ENCODE measurements around the gene CBX5.
"Not testable (repeated sequence)": the region's sequence is repeated elsewhere in the genome, so short reads cannot be mapped to it uniquely, and the experiment has no call there.

Gene CBX5

DNA sequence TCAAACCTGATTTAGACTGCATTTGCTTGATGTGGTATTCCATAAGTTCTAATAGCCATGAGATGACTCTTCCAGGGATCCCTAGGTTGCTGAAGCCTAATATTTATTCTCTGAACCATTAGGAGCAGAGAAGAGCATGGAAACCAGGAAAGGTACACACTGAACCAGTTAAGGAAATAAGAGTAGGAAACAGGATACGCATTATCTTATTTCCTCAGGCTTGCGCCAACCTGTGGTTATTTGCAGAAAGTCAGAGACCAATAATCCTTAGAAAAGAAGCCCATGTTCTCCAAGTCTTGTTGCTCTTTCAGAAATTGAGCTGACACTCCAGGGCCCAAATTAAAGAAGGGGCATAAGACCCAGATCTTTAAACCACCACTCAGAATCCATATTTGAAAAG, 49.4 kb downstream of the CBX5 start:
- Histone ChIP-seq H3K4me2 (ENCODE audit: low read length) (no peak overlapping the region), H3K36me3 (ENCODE audit: control insufficient read depth, insufficient read depth, low read length) (no peaks in the 10 kb centered on the region), H3K27ac (no peak overlapping the region), H3K4me3 (ENCODE audit: low read depth, low read length) (no peak overlapping the region), H2AFZ (no peak overlapping the region), H3K9me3 (ENCODE audit: control insufficient read depth, low read length) (no peaks in the 10 kb centered on the region), H3K27me3 (ENCODE audit: control insufficient read depth, insufficient read depth, low read length) (no peaks in the 10 kb centered on the region), H3K9ac (no peak overlapping the region), H3K79me2 (peaks cover 2% of the 10 kb centered on the region), H3K4me1 (no peaks in the 10 kb centered on the region)
- TF ChIP-seq, protein P1, sequence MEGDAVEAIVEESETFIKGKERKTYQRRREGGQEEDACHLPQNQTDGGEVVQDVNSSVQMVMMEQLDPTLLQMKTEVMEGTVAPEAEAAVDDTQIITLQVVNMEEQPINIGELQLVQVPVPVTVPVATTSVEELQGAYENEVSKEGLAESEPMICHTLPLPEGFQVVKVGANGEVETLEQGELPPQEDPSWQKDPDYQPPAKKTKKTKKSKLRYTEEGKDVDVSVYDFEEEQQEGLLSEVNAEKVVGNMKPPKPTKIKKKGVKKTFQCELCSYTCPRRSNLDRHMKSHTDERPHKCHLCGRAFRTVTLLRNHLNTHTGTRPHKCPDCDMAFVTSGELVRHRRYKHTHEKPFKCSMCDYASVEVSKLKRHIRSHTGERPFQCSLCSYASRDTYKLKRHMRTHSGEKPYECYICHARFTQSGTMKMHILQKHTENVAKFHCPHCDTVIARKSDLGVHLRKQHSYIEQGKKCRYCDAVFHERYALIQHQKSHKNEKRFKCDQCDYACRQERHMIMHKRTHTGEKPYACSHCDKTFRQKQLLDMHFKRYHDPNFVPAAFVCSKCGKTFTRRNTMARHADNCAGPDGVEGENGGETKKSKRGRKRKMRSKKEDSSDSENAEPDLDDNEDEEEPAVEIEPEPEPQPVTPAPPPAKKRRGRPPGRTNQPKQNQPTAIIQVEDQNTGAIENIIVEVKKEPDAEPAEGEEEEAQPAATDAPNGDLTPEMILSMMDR (IDR thresholded peaks at IDR 0.05) = no peak

DNA sequence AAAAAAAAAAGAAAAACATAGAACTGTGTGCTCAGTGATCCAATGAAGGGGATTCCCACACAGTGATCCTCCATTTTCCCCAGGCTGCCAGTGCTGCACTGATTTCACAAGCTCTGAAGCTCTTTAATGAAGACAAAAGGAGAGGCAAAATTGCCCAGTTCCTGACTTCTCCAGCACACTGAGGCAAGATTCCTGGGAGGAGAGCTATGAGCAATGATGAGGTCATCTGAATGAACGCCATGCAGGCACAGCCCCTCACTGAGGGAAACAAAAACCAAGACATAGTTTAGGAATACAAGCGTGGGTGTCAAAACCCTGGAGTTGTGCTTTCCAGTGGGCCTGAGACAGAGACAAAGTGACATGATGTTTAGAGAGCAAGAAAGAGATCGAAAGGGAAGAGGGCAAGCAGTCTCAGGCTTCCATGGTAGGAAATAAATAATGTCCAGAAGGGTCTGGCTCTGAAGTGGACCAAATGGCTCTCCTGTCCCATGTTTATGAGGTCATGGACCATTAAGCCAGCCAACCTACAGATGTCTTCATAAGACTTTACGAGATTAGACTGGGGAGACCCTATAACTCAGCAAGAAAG, 50.2 kb downstream of the CBX5 start:
- H3K4me2 ChIP-seq (ENCODE audit: low read length) = no peak overlapping the region
- no peaks in the 10 kb centered on the region for H3K36me3 ChIP-seq (ENCODE audit: control insufficient read depth, insufficient read depth, low read length)
- H3K27ac ChIP-seq = no peak overlapping the region
- TF ChIP-seq, protein P1 (IDR thresholded peaks at IDR 0.05) = no peak
- no peaks in the 10 kb centered on the region for H3K9me3 ChIP-seq (ENCODE audit: control insufficient read depth, low read length)
- H3K9ac ChIP-seq = no peak overlapping the region
- no peak overlapping the region for H3K4me3 ChIP-seq (ENCODE audit: low read depth, low read length)
- no peaks in the 10 kb centered on the region for H3K27me3 ChIP-seq (ENCODE audit: control insufficient read depth, insufficient read depth, low read length)
- H2AFZ ChIP-seq = no peak overlapping the region
- no peaks in the 10 kb centered on the region for H3K4me1 ChIP-seq
- H3K79me2 ChIP-seq = peaks cover 2% of the 10 kb centered on the region

DNA sequence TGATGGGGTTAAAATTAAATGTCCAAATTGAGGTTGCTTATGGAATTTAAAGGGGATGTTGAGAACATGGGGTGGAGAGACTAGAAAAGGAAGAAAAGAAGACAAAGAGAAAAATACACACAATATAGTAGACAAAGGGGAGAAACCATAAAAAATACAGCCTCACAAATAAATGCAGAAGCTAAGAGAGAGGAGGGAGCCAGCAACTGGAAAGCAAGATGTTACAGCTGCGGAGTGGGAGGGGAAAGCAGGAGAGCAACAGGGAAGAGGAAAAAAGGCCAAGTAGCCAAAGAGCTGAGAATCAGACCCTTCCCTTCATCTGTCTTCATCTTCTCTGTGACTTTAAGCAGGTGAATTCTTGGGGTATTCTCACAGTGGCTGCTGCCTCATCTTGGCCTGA, 51.5 kb downstream of the CBX5 start:
- H3K27ac ChIP-seq = no peak overlapping the region

DNA sequence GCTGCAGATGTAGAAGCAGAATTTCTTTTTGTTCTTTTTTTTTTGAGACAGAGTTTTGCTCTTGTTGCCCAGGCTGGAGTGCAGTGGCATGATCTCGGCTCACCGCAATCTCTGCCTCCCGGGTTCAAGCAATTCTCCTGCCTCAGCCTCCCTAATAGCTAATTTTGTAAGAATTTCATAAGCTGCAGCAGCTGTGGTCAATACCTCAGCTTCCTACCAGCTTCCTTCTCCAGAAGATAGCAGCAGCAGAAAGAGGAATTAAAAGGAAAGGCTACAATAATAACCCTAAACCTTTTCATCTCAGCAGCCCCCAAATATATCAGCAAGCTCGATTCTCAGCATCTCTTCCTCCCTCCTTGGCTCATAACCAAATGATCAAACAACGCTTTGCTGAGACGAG, 52.0 kb downstream of the CBX5 start:
- not testable (repeated sequence) for H3K4me2 ChIP-seq (ENCODE audit: low read length); H3K9me3 ChIP-seq (ENCODE audit: control insufficient read depth, low read length); H3K27me3 ChIP-seq (ENCODE audit: control insufficient read depth, insufficient read depth, low read length); H3K4me1 ChIP-seq; H3K36me3 ChIP-seq (ENCODE audit: control insufficient read depth, insufficient read depth, low read length); H2AFZ ChIP-seq; H3K27ac ChIP-seq; H3K9ac ChIP-seq; H3K4me3 ChIP-seq (ENCODE audit: low read depth, low read length); H3K79me2 ChIP-seq

More for the DNA sequence above, 51.5 kb downstream of the CBX5 start:
- H3K9me3 ChIP-seq (ENCODE audit: control insufficient read depth, low read length) = no peaks in the 10 kb centered on the region
- no peak overlapping the region for H2AFZ ChIP-seq
- H3K79me2 ChIP-seq = peaks cover 2% of the 10 kb centered on the region
- TF ChIP-seq, protein P1 (IDR thresholded peaks at IDR 0.05) = no peak
- H3K4me3 ChIP-seq (ENCODE audit: low read depth, low read length) = no peak overlapping the region
- H3K9ac ChIP-seq = no peak overlapping the region
- no peaks in the 10 kb centered on the region for H3K36me3 ChIP-seq (ENCODE audit: control insufficient read depth, insufficient read depth, low read length)
- no peaks in the 10 kb centered on the region for H3K27me3 ChIP-seq (ENCODE audit: control insufficient read depth, insufficient read depth, low read length)
- H3K4me2 ChIP-seq (ENCODE audit: low read length) = no peak overlapping the region
- no peaks in the 10 kb centered on the region for H3K4me1 ChIP-seq

DNA sequence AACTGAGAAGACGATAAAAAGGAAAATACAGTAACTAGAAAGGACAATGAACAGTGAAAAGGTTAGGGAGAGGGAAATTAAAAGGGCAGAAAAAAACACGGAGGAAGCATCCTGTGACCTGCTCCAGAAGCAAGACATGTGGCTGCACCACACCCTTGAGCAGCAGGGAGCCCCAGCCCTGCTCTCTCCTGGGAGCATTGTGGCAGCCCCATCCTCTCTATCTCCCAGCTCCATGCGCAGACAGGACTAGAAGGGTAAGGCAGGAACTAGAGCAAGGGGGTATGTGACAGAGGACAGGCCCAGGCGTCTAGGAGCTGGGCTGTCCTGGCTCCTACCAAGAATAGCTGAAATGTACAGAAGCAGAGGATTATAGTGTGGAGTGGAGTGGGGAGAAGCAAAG, 52.5 kb downstream of the CBX5 start:
- H2AFZ ChIP-seq = no peak overlapping the region
- H3K4me3 ChIP-seq (ENCODE audit: low read depth, low read length) = no peak overlapping the region
- TF ChIP-seq, protein P1 (IDR thresholded peaks at IDR 0.05) = no peak
- H3K9ac ChIP-seq = no peak overlapping the region
- no peaks in the 10 kb centered on the region for H3K27me3 ChIP-seq (ENCODE audit: control insufficient read depth, insufficient read depth, low read length)
- no peak overlapping the region for H3K4me2 ChIP-seq (ENCODE audit: low read length)
- H3K9me3 ChIP-seq (ENCODE audit: control insufficient read depth, low read length) = no peaks in the 10 kb centered on the region
- no peak overlapping the region for H3K27ac ChIP-seq
- H3K79me2 ChIP-seq = peaks cover 2% of the 10 kb centered on the region
- no peaks in the 10 kb centered on the region for H3K4me1 ChIP-seq
- H3K36me3 ChIP-seq (ENCODE audit: control insufficient read depth, insufficient read depth, low read length) = no peaks in the 10 kb centered on the region
